HG03097 (cell line): ENCODE results near the gene SLC39A6.
"Not testable (repeated sequence)": the region's sequence is repeated elsewhere in the genome, so short reads cannot be mapped to it uniquely, and the experiment has no call there.

ENCODE experiments used
- ATAC-seq: cut with Tn5 transposase; IDR thresholded peaks from one replicate; pipeline ENCODE4 v1.9.1; 2021; ENCODE audit not compliant: unreplicated experiment, low FRiP score

SLC39A6 gene

DNA sequence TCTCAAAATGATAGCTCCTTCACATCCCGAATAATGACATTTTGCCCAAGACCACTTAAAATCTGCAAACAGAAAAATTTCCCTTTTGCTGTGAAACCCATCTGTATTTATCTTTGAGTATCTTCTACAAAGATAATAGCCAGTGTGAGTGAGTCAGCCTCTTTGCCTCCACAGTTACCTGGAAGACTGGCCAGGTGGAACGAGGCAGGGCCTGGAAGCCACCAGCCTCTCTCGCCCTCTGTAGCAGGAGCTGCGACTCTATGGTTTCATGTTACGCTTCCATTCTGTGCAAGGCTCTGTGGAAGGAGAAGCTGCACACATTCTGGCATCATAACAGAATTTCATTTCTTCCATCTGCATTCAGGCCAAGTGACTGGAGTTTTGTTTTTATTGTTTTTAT is 10.1 kb upstream of the SLC39A6 start:
- no peak for ATAC-seq

DNA sequence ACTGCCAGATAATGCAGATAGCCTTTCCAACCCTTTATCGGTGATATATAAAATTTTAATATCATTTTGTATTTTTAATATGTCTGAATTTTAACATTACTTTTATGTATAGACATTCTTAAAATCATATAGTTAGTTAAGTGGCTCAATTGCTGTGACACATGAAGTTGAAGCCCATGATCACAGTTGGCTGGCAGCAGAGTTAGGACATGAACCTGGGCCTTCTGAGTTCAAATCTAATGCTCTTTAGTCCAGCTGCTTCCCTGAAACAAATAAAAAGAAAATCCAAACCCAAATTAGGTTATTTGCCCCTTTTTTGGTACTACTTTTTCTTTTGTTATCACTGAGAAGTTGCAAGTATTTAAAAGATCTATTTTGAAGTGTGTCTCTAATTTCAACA is 6.1 kb upstream of the SLC39A6 start:
- ATAC-seq, result no peak

DNA sequence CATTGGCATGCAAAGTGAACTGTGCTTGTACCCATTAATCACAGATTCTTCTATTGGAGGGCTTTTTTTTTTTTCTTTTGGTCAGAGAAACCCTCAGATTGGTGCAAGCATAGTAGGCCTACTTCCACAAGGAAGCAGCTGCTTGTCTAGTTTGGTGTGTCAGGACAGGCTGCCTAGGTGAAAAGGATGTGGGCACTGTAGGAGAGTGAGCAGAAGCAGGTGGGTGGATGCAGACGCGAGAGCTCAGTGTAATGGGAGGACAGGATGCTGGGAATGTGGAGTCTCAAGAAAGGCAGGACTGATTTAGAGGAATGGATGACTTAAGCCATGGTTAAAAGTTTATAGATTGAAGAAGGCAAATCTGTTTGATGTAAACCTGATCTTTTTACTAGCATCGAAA is 3.6 kb upstream of the SLC39A6 start:
- ATAC-seq, result no peak

DNA sequence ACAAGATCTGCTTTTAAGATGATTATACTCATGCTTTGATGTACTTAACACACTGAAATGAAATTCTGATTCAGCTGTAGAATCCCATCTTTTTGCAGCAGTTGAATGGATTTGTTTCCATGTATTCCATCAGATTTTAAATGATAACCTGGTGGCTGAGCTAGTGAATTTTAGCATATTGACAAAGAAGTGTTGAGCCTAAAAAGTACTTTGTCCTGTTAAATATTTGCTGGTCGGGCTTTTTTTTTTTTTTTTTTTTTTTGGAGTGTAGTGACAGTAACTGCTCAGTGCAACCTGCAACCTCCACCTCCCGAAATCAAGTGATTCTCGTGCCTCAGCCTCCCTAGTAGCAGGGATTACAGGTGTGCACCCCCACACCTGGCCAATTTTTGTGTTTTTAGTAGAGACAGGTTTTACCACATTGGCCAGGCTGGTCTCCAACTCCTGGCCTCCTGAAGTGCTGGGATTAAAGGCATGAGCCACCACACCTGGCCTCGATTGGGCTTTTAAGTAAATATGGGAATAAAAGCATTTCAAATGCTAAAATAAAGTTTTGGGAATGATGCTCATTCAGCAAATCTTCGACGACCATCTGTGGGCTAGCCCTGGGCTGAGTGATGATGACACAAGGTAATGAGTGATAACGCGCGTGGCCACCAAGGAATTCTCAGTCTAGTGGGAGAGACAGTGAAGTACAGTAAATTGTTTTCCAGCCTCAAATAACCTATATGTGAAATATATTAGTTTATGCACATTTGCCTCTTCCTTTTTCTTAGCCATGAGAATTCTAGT is 2.7 kb upstream of the SLC39A6 start:
- ATAC-seq, result no peak

DNA sequence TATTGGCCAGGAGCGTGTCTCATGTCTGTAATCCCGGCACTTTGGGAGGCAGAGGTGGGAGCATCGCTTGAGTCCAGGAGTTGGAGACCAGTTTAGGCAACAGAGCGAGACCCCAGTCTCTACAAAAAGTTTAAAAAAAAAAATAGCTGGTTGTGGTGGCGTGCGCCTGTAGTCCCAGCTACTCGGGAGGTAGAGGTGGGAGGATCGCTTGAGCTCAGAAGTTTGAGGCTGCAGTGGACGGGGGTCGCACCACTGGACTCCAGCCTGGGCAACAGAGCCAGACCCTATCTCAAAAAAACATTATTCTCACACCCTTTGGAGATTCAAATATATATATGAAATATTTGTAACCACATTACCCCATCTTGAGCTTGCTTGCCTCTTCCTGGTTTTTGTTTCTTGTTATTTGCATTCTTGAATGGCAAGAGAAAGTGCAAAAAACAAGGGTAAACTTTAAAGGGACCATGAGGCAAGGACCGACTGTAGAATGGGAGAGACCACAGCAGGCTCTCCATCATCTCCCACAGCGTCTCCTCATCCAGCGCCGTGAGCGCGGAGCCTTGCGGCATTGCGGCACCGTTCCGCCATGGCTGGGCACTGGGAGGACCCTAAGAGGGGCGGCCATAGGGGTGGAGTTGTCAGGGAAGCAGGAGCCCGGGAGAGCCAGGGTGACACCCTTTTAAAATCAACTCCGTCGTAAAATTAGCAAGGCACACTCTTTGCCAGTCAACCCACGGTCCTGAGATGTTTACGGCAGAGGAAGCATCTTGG is 1.9 kb upstream of the SLC39A6 start:
- no peak for ATAC-seq

DNA sequence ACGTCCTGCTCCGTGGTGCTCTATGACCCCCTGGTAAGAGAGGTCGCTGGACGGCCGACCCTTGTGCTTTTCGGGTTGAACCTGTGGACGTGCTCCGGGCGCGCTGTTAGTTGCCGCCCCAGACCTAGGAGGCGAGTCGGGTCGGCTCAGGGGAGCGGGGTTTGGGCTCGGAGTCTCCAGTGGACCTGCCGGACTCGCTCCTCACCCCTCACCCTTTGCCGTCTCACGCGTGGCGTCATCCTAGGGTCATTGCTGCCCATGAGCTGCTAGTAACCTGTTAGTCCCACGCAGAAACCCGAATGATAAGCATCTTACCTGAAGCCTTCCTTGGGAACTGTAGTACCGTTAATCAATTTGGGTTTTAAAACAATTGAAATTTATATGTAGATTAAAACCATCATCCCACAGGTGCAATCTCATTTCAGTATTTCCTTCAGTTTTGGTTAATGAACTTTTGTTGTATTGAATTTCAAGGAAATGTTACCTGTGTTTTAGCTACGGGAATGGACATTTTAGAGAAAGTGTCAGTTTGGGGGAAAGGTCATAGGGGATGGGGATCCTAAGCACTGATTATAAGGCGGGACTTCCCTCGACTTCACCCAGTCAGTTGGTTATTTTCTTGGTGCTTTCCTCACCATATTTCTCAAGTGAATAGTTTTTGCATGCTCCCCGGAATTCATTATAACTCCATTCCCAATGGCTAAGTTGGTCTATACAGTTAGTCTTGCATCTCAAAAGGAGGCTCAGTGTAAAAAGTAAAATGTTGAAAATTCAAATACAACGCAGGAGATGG is 1.1 kb upstream of the SLC39A6 start:
- peak; percentile 20 for ATAC-seq

DNA sequence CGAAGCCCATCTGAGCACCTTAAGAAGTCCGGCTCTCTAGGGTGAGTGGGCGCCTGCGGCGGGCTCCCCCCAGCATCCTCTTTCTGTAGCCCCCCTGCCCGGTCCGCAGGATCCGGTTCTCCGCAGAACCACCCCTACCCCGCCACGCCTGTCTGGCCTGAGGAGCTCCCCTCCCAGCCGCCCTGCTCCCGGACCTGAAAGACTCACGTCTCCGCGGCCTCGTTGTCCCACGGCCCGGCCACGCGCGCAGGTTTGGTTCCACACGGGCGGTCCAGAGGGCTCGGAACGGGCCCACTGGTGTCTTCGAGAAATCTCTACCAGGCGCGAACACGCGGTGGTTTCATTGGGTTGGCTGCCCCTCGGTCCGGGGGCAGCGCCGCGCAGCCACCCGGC is 237 bp downstream of the SLC39A6 start:
- no peak for ATAC-seq

DNA sequence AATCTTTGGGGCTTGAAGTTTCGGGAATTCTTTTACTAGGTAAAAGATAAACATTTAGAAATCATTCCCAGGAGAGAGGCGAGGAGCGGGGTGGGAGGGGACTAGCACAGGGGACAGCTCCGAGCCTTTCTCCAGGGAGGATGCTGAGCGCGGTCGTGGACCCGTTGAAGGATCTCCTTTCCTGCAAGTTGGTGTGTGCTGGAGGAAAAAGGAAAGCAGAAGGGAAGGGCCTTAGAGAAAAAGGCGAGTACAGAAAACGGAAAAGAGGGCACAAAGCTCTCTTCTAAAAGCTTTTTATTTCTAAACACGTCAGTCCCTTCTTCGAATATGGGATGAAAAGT is 640 bp downstream of the SLC39A6 start:
- no peak for ATAC-seq

DNA sequence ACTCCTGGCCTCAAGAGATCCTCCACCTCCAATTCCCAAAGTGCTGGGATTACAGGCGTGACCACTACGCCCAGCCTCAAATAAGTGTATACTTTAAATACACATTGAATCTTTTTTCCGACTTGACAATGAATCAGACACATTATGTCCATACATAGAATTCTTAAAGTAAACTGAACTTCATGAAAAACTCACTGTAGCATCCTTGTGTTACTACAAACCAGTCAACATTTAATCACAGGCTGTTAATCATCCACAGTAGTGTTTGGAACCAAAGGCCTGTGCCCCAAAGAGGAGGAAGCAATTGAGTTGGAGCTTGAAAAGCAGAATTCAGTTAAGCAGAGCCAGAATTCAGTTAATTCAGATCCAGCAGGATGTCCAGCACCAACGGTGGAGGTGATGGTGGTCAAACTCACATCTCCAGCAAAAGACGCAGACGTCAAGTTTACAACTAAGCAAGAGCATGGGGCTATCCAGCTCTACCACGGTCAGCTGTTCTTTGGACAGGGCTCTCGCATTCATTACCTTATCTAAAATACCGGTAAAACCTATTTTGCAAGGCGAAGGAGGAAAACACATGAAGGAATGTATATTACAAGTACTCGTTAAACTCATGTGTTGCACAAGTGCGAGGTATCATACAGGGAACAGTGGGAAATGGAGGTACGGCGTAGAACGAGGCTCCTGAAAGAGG is 1.2 kb downstream of the SLC39A6 start:
- no peak for ATAC-seq

DNA sequence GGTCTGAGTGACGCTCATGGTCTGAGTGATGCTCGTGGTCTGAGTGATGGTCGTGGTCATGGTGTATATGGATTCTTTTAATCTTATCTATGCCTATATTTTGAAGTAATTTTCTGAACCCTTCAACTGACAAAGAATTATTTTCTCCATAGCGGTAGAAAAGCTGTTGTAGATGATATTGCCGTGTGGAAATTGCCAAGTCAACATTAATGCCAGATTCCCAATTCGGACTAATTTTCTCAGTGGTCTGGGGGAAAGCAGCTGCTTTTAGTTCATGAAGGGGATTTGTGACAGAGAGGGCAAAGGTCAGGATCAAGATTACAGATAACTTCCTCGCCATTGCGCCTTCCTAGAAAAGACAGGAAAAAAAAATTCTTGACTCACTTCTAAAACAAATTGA is 2.5 kb downstream of the SLC39A6 start:
- ATAC-seq, result no peak

DNA sequence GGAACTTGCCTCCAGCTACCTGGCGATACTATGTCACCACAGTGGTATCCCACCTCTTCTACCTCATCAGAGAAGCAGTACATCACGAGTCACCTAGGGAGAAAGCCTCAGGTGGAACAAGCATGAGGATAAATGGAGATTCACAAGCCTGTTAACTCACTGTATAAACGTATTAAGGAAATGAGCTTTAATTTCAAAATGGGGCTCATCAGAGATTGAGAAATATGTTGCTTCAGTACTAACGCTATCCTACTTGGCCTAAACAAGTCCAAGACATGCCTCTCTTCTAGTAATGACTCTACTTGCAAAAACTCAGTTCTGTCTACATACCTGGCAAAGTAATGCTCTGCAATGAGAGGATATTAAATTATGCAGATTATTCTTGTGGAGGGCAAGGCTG is 4.3 kb downstream of the SLC39A6 start:
- ATAC-seq, result no peak

DNA sequence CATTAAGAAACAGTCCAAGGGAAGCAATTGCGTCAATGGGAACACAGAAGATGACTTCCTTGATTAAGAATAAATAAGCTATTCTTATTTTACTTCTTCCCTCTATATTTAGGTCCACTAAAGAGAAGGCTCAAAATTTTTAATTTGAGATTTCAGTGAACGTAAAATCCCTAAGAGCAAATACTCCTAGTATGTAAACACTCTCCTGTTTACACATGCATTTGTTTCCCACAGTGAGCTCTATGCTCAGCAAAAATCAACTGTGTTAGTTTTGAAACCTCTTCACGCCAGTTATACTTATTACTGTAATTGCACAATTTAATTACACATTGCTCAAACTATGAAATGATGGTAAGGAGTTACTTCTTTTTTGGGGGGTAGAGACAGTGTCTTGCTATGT is 8.8 kb downstream of the SLC39A6 start:
- ATAC-seq, result no peak

DNA sequence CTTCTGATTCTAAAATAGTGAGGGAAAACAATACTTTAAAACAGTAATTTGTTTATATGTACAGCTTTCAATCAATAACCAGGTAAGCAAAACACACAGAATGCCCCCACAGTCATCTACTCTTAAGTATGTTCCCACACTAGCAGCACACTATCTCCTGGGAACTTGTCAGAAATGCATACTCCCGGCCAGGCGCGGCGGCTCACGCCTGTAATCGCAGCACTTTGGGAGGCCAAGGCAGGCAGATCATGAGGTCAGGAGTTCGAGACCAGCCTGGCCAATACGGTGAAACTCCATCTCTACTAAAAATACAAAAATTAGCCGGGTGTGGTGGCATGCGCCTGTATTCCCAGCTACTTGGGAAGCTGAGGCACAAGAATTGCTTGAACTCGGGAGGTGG is 12.4 kb downstream of the SLC39A6 start:
- not testable (repeated sequence) for ATAC-seq

DNA sequence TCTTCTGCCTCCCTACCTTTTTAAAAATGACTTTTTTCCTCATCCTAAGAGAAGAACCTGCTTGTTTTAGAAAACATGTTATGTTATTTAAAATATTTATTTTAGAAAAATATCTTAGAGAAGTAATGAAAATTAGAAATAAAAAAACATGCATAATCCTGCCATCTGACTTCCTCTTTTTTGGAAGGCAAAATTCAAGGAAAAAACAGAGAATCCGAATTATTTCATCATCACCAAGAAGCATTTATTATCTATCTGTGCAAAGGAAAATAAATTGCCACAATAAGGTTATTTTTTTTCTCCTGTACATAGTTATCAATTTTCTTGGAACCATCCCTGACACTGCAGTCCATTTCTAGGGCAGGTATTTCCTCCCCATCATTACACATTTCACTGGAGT is 14.4 kb downstream of the SLC39A6 start:
- ATAC-seq, result no peak

DNA sequence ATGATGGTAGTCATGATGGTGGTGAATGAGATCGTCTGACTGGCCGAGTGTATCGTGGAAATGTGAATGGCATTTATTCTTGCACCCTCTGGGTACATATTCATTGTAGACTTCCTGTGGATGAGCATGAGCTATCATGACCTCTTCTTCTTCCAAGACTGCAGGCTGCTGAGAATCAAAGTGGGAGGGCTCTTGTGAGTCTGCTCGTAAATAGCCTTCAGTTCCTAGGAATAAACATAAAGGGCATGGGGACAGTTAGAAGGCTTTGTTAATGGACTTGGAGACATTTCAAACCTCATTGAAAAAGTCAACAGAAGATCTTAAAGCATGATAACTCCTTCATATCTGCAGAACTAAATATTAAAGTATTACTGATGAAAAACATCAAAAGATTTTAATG is 14.9 kb downstream of the SLC39A6 start:
- no peak for ATAC-seq

DNA sequence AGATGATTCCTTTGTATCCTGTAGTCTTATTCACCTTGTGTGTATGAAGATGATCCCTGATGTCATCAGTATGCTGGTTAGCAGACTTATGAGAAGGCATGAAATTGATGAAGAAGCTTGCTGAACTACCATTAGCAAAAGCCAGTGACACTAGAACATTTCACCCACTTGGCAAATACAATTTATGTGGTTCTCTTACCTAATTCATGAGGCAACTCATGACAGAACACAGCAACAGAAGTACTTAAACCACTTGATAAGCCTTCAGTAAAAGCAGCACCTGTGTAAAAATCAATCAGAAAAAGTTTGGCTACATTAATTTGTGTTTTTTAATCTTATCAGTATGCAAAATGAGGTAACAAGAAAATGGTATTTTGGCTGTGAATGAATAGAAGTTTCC is 16.8 kb downstream of the SLC39A6 start:
- ATAC-seq, result no peak

DNA sequence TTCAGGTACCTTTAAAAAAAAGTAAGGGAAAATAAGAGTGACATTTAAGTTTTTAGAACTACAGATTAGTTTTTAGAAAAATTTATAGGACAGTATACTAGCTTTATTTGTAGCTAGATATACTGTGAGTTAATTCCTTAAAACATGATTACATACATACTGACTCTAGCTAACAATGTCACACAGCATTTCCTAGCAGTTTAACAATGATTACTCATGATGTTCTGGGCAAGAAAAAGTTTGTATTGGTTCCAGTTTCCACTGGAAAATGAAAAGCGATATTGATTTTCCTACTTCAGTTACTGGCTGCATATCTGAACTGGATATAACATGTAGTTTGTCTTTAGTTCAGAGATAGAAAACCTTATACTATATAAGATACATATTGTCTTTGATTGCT is 19.4 kb downstream of the SLC39A6 start:
- no peak for ATAC-seq

DNA sequence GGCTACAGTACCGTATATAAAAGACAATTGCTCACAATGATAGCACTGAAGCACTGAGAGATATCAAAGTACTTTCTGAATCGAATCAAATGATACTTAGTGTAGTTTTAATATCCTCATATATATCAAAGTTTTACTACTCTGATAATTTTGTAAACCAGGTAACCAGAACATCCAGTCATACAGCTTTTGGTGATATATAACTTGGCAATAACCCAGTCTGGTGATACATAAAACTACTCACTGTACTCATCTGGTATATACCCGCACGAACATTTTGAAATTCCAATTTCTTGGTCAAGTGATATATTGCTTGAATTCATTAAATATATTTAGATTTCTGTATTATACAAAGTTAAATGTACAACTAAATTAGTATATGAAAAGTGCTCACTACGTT is 20.5 kb downstream of the SLC39A6 start:
- no peak for ATAC-seq

DNA sequence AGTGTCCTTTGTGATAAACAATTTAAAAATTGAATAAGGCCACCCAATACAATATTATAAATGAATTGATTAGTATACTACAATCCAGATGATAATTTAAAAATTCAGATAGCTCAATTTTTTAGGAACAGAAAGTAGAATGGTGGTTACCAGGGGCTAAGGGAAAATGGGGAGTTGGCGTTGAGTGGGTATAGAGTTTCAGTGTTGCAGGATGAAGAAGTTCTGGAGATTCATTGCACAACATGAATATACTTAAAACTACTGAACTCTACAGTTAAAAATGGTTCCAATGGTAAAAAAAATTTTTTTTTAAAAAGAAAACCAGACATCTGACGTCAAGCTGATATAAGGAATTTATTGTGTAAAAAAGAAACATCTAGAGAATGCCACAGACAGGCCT is 20.9 kb downstream of the SLC39A6 start:
- no peak for ATAC-seq

DNA sequence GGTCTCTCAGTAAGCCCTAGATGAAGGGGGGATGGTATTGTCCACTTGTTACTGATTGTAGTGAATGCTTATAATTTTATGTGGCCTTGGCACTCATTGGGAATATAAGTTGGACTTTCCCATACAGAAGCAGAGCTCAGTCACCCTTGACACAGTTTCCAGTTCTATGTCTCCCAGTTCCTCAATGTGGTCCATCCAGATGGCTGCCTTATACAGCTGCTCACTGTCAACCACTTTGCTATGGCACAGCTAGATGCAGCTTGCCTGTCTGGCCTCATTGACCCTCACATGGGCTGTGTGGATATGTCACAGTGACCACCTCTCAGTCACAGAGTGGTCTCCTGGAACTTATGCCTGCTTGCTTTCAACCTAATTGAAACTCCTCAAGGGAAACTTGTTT is 21.7 kb downstream of the SLC39A6 start:
- no peak for ATAC-seq

DNA sequence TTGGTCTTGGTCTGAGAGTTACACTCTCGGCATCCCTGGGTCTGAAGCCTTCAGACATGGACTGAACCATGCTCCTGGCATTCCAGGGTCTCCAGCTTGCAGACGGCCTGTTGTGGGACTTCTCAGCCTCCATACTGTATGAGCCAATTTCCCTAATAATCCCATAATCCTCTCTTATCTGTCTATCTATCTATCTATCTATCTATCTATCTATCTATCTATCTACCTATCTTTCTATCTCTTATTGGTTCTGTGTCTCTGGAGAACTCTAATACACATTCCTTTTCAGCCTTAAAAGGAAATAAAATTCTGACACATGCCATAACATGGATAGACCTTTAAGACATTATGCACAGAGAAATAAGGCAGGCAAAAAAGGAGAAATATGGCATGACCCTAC is 24.4 kb downstream of the SLC39A6 start:
- ATAC-seq, result no peak
